ENCODE data around the gene MYO7B. TPM values are rescaled to one million over a fixed set of nuclear protein-coding genes. Genes with fewer than 3 reads are reported as not detected.
A peak's percentile ranks its signal among the peaks of the same experiment; 100 is the strongest.

Gene MYO7B
- total and polyA plus RNA-seq, 5 experiments from 2014 or later, result 0.21 to 0.58 (median 0.34) TPM; not detected in 1

- ATAC-seq (no peak), DNase-seq (peak in 1 of 10 donors; percentile 32)
- peaks cover 5 to 23% (median 13%) of the 10 kb centered on the region in 9 donors for H3K9me3 Mint-ChIP-seq
- H3K36me3 Mint-ChIP-seq, result peaks cover 0 to 10% (median 10%) of the 10 kb centered on the region in 3 donors
- POLR2A ChIA-PET, result no interaction called here
- H3K4me1 Mint-ChIP-seq, result peaks cover 9 to 33% (median 29%) of the 10 kb centered on the region in 4 donors
- H3K4me3 Mint-ChIP-seq, result no peak overlapping the region
- no peak overlapping the region for H3K27ac Mint-ChIP-seq
- H3K27me3 Mint-ChIP-seq, result no peaks in the 10 kb centered on the region
These were observed 76.8 kb downstream of the MYO7B start for GRCh38 chr2:127612111-127612822.

GRCh38 chr2:127614246-127614645, 78.8 kb downstream of the MYO7B start:
- H3K27ac Mint-ChIP-seq, result peak overlapping the region in 3 of 10 donors; percentile 4 to 67 (median 21)
- POLR2A ChIA-PET, result no interaction called here
- ATAC-seq, result no peak

GRCh38 chr2:127614731-127615130, 79.2 kb downstream of the MYO7B start:
- peak overlapping the region in 1 of 10 donors; percentile 63 for H3K4me3 Mint-ChIP-seq
- no peak for DNase-seq
- POLR2A ChIA-PET, result no interaction called here
- H3K36me3 Mint-ChIP-seq, result peaks cover 0 to 10% (median 10%) of the 10 kb centered on the region in 3 donors
- H3K27ac Mint-ChIP-seq, result peak overlapping the region in 3 of 10 donors; percentile 11 to 84 (median 21)
- H3K9me3 Mint-ChIP-seq, result peaks cover 5 to 23% (median 13%) of the 10 kb centered on the region in 9 donors
- H3K4me1 Mint-ChIP-seq, result peaks cover 12 to 35% (median 28%) of the 10 kb centered on the region in 4 donors
- no peaks in the 10 kb centered on the region for H3K27me3 Mint-ChIP-seq
- ATAC-seq, result no peak

More at GRCh38 chr2:127614246-127614645, 78.8 kb downstream of the MYO7B start:
- no peak overlapping the region for H3K4me3 Mint-ChIP-seq
- no peak for DNase-seq
- peaks cover 12 to 35% (median 29%) of the 10 kb centered on the region in 4 donors for H3K4me1 Mint-ChIP-seq
- H3K36me3 Mint-ChIP-seq, result peaks cover 0 to 10% (median 10%) of the 10 kb centered on the region in 3 donors
- peaks cover 5 to 23% (median 13%) of the 10 kb centered on the region in 9 donors for H3K9me3 Mint-ChIP-seq
- H3K27me3 Mint-ChIP-seq, result no peaks in the 10 kb centered on the region

- POLR2A ChIA-PET, result interaction anchor here (0.6 to 1.9 kb wide), 3 partner anchors 10 to 86 kb away, joined by 3 to 5 read pairs (median 3); partner anchors contain the start of gene SFT2D3
- H3K36me3 Mint-ChIP-seq, result peaks cover 0 to 10% (median 10%) of the 10 kb centered on the region in 3 donors
- H3K9me3 Mint-ChIP-seq, result peaks cover 5 to 23% (median 13%) of the 10 kb centered on the region in 9 donors
- peak overlapping the region in 8 of 10 donors; percentile 16 to 72 (median 62) for H3K4me3 Mint-ChIP-seq
- ATAC-seq (peak; percentile 54 to 61), DNase-seq (peak in 3 of 10 donors; percentile 23 to 55 (median 32))
- peak overlapping the region in 9 of 10 donors; percentile 5 to 81 (median 45) for H3K27ac Mint-ChIP-seq
- H3K27me3 Mint-ChIP-seq, result no peaks in the 10 kb centered on the region
- peaks cover 12 to 39% (median 27%) of the 10 kb centered on the region in 4 donors for H3K4me1 Mint-ChIP-seq
These were observed 80.2 kb downstream of the MYO7B start for GRCh38 chr2:127615511-127616166.

- no peak for ATAC-seq
- peak overlapping the region in 1 of 10 donors; percentile 45 for H3K4me3 Mint-ChIP-seq
- H3K36me3 Mint-ChIP-seq, result peaks cover 0 to 4% (median 3%) of the 10 kb centered on the region in 3 donors
- H3K27me3 Mint-ChIP-seq, result peaks cover 0 to 4% (median 0%) of the 10 kb centered on the region in 5 donors
- peaks cover 12 to 50% (median 27%) of the 10 kb centered on the region in 4 donors for H3K4me1 Mint-ChIP-seq
- peaks cover 0 to 11% (median 4%) of the 10 kb centered on the region in 9 donors for H3K9me3 Mint-ChIP-seq
- DNase-seq, result peak in 1 of 10 donors; percentile 23
- H3K27ac Mint-ChIP-seq, result peak overlapping the region in 1 of 10 donors; percentile 38
- POLR2A ChIA-PET, result interaction anchor here (0.6 to 1.6 kb wide), 3 partner anchors 15 to 21 kb away, joined by 3 read pairs; no protein-coding TSS in a partner anchor
These were observed 83.2 kb downstream of the MYO7B start for GRCh38 chr2:127618551-127619202.

- no peaks in the 10 kb centered on the region for H3K36me3 Mint-ChIP-seq
- peaks cover 0 to 4% (median 0%) of the 10 kb centered on the region in 5 donors for H3K27me3 Mint-ChIP-seq
- peaks cover 12 to 50% (median 27%) of the 10 kb centered on the region in 4 donors for H3K4me1 Mint-ChIP-seq
- peak in 1 of 10 donors; percentile 22 for DNase-seq
- POLR2A ChIA-PET, result interaction anchor here (0.6 to 1.6 kb wide), 2 partner anchors 15 to 20 kb away, joined by 3 read pairs; no protein-coding TSS in a partner anchor
- ATAC-seq, result no peak
- no peak overlapping the region for H3K4me3 Mint-ChIP-seq
- no peak overlapping the region for H3K27ac Mint-ChIP-seq
- peaks cover 0 to 5% (median 0%) of the 10 kb centered on the region in 9 donors for H3K9me3 Mint-ChIP-seq
These were observed 83.7 kb downstream of the MYO7B start for GRCh38 chr2:127619203-127619590.

GRCh38 chr2:127619877-127620705, 84.6 kb downstream of the MYO7B start:
- Mint-ChIP-seq H3K9me3 (no peaks in the 10 kb centered on the region), H3K4me3 (no peak overlapping the region), H3K36me3 (no peaks in the 10 kb centered on the region), H3K27me3 (peaks cover 0 to 4% (median 0%) of the 10 kb centered on the region in 5 donors), H3K4me1 (peaks cover 11 to 48% (median 23%) of the 10 kb centered on the region in 4 donors), H3K27ac (peak overlapping the region in 3 of 10 donors; percentile 9 to 79 (median 33))
- POLR2A ChIA-PET, result interaction anchor here (1.6 kb wide), 1 partner anchor 14 kb away, joined by 3 read pairs; no protein-coding TSS in a partner anchor
- peak in 1 of 10 donors; percentile 37 for DNase-seq
- ATAC-seq, result no peak

- POLR2A ChIA-PET, result no interaction called here
- no peak for ATAC-seq
- Mint-ChIP-seq H3K4me3 (no peak overlapping the region), H3K4me1 (peaks cover 7 to 42% (median 16%) of the 10 kb centered on the region in 4 donors), H3K27me3 (peaks cover 0 to 4% (median 0%) of the 10 kb centered on the region in 5 donors), H3K9me3 (no peaks in the 10 kb centered on the region), H3K27ac (no peak overlapping the region), H3K36me3 (no peaks in the 10 kb centered on the region)
- peak in 1 of 10 donors; percentile 38 for DNase-seq
These were observed 85.4 kb downstream of the MYO7B start for GRCh38 chr2:127620866-127621265.

- DNase-seq, result peak in 1 of 10 donors; percentile 24
- Mint-ChIP-seq H3K9me3 (no peaks in the 10 kb centered on the region), H3K27ac (no peak overlapping the region), H3K36me3 (no peaks in the 10 kb centered on the region), H3K4me3 (no peak overlapping the region), H3K27me3 (peaks cover 0 to 4% (median 0%) of the 10 kb centered on the region in 5 donors), H3K4me1 (peaks cover 1 to 31% (median 8%) of the 10 kb centered on the region in 4 donors)
- ATAC-seq, result no peak
- POLR2A ChIA-PET, result interaction anchor here (0.7 kb wide), 1 partner anchor 15 kb away, joined by 3 read pairs; no protein-coding TSS in a partner anchor
These were observed 86.5 kb downstream of the MYO7B start for GRCh38 chr2:127621981-127622431.

- no peak overlapping the region for H3K4me3 Mint-ChIP-seq
- H3K4me1 Mint-ChIP-seq, result peaks cover 0 to 28% (median 5%) of the 10 kb centered on the region in 4 donors
- POLR2A ChIA-PET, result interaction anchor here (0.7 kb wide), 1 partner anchor 43 kb away, joined by 3 read pairs; no protein-coding TSS in a partner anchor
- H3K36me3 Mint-ChIP-seq, result no peaks in the 10 kb centered on the region
- H3K27me3 Mint-ChIP-seq, result peaks cover 0 to 4% (median 0%) of the 10 kb centered on the region in 5 donors
- DNase-seq (peak in 1 of 10 donors; percentile 56), ATAC-seq (no peak)
- peak overlapping the region in 1 of 10 donors; percentile 59 for H3K27ac Mint-ChIP-seq
- no peaks in the 10 kb centered on the region for H3K9me3 Mint-ChIP-seq
These were observed 87.3 kb downstream of the MYO7B start for GRCh38 chr2:127622561-127623387.

Measured in naive thymus-derived CD8-positive, alpha-beta T cell (primary cell).